ENCODE results near the gene SGF29.
"Not testable (repeated sequence)": the region's sequence is repeated elsewhere in the genome, so short reads cannot be mapped to it uniquely, and the experiment has no call there.

Gene SGF29

GRCh38 chr16:28553776-28554633 is at the start of gene SGF29:
Gene SGF29 (plus strand): TSS chr16:28553920. CDS start chr16:28581070, 27,150 bp downstream.
- peak; percentile 92 for DNase-seq (ENCODE audit: low spot score)

DNA sequence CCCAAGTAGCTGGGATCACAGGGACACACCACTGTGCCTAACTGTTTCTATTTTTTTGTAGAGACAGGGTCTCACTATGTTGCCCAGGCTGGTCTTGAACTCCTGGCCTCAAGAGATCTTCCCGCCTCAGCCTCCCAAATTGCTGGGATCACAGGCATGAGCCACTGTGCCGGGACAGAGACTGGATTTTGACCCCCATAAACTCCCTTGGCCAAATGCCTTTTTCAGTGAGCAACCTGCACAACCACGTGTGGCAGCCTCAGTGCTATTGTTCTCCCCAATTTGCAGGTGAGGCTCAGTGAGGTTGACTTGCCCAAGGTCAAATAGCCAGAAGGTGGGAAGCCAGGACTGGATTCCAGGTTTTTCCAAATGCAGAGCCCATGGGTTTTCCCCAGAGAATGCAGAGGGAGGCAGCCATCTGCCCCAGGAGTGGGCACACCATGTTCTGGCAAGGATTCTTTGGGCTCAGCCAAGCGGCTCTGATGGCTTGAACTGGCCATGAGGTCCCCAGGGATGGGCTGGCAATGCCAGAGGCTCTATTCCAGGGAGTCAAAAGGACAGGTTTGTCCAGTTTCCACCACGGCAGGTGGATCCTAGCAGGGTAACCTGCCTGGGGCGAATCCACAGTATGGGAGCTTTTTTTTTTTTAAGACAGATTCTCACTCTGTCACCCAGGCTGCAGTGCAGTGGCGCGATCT is 48.9 kb upstream of the SGF29 start:
- no peak for DNase-seq (ENCODE audit: low spot score)

GRCh38 chr16:28505489-28506137 is 48.1 kb upstream of the SGF29 start:
- DNase-seq (ENCODE audit: low spot score), result no peak

GRCh38 chr16:28511031-28511430 is 42.7 kb upstream of the SGF29 start:
- DNase-seq (ENCODE audit: low spot score), result no peak

DNA sequence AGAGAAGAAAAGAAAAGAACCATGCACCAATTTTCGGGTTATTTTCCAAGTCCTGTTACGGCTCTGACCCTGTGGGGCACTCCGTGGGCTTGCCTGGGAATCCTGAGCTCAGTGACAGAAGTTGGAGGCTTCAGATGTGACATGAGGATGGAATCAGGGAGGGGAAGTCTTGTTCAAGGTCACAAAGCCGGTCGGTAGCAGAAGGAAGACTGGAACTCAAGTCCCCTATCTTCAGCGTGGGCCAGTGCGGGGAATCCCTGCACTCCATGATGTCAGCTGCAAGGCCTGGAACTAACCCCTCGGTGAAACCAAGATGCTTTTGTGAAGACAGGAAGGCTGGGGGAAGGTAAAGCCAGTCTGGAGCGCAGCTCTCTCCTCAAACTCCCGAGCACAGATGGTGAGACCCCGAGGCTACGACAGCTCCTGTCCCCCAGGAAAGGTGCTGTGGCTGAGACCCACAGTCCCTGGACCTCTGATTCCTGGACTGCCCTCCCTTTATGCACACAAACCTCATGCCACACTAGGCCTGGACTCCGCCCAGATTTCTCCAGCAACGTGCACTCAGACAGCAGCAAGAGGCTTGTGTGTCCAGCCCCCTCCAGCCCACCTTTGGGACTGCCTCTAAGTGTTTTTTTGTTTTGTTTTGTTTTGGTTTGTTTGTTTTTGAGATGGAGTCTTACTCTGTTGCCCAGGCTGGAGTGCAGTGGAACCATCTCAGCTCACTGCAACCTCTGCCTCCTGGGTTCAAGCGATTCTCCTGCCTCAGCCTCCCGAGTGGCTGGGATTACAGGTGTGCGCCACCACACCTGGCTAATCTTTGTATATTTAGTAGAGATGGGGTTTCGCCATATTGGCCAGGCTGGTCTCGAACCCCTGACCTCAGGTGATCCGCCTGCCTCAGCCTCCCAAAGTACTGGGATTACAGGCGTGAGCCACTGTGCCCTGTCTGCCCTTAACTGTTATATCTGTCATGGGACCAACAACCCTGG is 41.6 kb upstream of the SGF29 start:
- no peak for DNase-seq (ENCODE audit: low spot score)

DNA sequence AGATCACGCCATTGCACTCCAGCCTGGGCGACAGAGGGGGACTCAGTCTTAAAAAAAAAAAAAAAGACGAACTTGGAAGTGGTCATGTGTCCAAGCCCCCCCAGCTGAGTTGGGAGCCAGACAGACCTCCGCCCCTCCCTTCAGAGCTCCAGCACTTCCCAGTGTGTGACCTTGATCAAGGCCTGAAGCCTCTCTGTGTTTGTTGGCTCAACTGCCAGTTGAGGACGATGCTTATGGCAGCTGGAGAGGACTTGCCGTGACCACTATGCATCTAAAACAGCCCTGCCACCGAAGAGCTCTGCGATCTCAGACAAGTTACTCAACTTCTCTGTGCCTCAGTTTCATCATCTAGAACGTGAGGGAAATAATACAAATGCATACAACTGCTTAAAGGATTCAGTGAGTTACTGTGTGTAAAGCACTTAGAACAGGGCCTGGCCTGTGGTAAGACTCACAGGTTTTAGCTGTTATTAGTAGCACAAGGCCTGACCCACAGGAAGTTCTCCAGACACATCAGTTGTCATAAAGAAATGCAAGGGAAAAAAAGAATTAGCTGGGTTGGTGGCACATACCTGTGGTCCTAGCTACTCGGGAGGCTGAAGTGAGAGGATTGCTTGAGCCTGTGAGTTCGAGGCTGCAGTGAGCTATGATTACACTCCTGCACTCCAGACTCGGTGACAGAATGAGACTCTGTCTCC is 40.1 kb upstream of the SGF29 start:
- DNase-seq (ENCODE audit: low spot score), result no peak

GRCh38 chr16:28514246-28514645 is 39.5 kb upstream of the SGF29 start:
- no peak for DNase-seq (ENCODE audit: low spot score)

- no peak for DNase-seq (ENCODE audit: low spot score)
Observed at GRCh38 chr16:28520672-28521071, 33.0 kb upstream of the SGF29 start.

DNA sequence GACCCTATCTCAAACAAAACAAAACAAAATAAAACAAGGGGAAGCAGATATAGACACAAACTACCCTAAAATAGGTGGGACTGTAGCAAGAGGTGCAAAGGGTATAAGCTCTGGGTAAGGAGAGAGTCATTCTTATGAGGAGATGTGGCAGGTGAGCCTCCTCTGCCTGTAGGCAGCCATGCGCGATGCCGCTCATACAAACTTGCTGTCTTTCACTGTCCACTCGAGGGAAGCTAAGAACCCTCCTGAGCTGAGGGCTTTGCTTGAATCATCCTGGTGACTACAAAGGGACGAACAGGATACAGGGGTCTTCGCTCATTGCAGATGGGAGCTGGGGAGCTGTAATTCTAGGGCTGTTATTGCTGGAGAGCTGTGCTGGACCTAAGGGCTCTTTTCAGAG is 32.3 kb upstream of the SGF29 start:
- no peak for DNase-seq (ENCODE audit: low spot score)

- DNase-seq (ENCODE audit: low spot score), result no peak
Observed at GRCh38 chr16:28522792-28523191, 30.9 kb upstream of the SGF29 start.

- no peak for DNase-seq (ENCODE audit: low spot score)
Observed at GRCh38 chr16:28524681-28525171, 29.0 kb upstream of the SGF29 start.

GRCh38 chr16:28526201-28527099 is 27.3 kb upstream of the SGF29 start:
- DNase-seq (ENCODE audit: low spot score), result no peak

- DNase-seq (ENCODE audit: low spot score), result not testable (repeated sequence)
Observed at GRCh38 chr16:28527100-28527785, 26.5 kb upstream of the SGF29 start.

DNA sequence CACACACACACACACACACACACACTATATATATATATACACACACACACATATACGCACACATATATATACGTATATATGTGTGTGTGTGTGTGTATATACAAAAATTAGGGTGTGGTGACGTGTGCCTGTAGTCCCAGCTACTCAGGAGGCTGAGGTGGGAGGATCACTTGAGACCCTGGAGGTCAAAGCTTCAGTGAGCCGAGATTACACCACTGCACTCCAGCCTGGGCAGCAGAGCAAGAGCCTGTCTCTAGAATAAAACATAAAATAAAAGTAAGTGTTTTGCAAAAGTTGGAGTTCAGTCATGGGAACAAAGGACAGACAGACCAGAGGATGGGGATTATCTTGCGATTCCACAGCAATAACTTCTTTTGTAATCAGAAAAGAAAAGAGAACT is 25.7 kb upstream of the SGF29 start:
- DNase-seq (ENCODE audit: low spot score), result no peak

DNA sequence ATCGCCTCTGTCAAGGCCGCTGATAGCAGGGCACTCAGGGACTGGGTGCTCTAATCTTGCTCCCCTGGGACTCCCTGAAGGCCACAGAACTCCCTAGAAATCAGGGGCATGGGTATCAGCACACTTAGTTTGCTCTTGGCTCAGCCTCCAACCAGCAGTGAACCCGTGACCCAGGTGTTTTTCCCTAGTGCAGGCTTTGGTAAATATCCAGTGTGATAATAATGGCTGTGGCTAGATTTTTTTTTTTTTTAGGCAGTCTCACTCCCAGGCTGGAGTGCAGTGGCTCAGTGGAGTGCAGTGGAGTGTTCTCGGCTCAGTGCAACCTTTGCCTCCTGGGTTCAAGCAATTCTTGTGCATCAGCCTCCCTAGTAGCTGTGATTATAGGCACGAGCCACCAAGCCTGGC is 25.3 kb upstream of the SGF29 start:
- DNase-seq (ENCODE audit: low spot score), result no peak

DNA sequence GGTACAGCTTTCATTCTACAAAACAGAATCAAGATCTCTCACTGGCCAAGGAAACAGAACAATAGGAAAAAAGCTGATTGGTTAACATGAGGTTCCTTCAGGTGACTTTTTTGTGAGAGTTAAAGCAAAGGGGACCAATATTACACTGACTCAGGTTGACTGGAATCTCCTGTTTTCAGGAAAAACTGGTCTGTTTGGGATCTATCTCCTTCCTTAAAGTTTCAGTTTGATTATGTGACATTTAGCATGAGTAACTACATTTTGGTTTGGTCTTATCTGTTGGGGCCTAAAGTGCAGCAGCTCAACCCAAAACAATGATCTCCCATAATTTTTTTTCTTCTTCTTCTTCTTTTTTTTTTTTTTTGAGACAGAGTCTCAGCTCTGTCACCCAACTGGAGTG is 24.6 kb upstream of the SGF29 start:
- no peak for DNase-seq (ENCODE audit: low spot score)

DNA sequence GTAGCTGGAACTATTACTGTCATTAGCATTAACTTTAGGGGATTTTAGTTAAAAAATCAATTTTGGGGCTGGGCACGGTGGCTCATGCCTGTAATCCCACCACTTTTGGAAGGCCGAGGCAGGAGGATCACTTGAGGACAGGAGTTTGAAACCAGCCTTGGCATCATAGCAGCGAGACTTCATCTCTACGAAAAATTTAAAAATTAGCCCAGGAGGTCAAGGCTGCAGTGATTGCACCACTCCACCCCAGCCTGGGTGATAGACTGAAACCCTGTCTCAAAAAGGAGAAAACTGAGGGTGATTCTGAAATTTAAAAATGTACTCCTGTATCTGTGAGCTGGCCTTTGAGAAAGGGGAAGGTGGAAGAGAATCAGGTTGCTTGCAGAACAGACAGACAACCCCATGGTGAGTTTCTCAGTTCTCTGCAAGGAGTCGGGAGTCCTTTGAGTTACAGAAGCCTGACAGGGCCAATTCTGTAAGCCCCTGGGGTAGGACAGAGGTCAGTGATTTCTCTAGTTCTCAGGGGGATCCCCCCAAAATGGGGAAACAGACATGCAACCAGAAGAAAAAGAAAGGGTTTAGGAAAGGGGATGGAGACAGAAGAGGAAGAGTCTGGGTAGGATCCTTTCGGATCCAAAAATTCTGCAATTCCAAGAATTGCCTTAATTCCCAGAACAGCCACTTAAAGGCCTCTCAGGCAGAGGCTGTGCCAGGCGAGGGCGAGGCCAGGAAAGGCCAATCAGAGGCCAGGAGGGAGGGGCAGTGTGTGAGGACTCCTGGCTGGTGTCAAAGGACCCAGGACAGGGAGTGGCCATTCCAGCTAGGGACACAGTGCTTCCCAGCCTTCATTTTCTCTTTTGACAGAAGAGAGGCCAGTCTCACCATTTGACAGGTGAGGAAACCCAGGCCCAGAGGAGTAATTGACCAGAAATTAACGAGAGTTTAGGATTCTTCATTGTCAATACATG is 21.7 kb upstream of the SGF29 start:
- DNase-seq (ENCODE audit: low spot score), result no peak

Measured in COLO829 (cell line).